AML-193 (cell line): ENCODE data around the gene PPP4C.
"Not testable (repeated sequence)": the region's sequence is repeated elsewhere in the genome, so short reads cannot be mapped to it uniquely, and the experiment has no call there.

Experiments
- DNase-seq, 2 experiments: peaks; one replicate each; lab custom pipeline; 2025; lab: John Stamatoyannopoulos, UW

Gene PPP4C

GRCh38 chr16:30125690-30126089 lies 49.9 kb downstream of the PPP4C start:
- not testable (repeated sequence) for DNase-seq

- no peak for DNase-seq
Observed at GRCh38 chr16:30127993-30128392, 52.2 kb downstream of the PPP4C start.

- DNase-seq: no peak
Observed at GRCh38 chr16:30131869-30132475, 56.2 kb downstream of the PPP4C start.

GRCh38 chr16:30132591-30132990 lies 56.8 kb downstream of the PPP4C start:
- no peak for DNase-seq
